ENCODE measurements around the gene PTCD3.

DNA sequence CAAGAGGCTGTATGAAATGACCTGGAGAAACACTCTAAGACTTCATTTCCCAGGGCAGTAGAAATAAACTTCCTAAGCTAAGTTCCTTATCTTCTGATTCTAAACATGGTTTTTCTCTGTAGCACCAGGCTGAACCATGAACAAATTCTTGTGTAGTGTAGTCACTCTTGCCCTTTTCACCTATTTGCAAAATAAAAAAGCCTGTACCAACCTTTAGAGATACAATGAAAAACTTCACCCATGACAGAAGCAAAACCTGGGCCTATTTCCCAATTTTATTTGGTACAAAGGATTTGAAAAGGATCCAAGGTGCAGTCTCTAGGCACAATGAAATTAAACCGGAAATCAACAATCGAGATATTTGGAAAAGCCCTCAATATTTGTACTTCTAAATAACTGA is 44.0 kb upstream of the PTCD3 start:
- TF ChIP-seq, protein P1, sequence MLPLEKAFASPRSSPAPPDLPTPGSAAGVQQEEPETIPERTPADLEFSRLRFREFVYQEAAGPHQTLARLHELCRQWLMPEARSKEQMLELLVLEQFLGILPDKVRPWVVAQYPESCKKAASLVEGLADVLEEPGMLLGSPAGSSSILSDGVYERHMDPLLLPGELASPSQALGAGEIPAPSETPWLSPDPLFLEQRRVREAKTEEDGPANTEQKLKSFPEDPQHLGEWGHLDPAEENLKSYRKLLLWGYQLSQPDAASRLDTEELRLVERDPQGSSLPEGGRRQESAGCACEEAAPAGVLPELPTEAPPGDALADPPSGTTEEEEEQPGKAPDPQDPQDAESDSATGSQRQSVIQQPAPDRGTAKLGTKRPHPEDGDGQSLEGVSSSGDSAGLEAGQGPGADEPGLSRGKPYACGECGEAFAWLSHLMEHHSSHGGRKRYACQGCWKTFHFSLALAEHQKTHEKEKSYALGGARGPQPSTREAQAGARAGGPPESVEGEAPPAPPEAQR (tag by site-specific recombination; IDR thresholded peaks at IDR 0.05) = no peak
- TF ChIP-seq ZNF394 (tag by site-specific recombination; IDR thresholded peaks at IDR 0.05; ENCODE audit: borderline replicate concordance) = no peak
- TF ChIP-seq, protein P2, sequence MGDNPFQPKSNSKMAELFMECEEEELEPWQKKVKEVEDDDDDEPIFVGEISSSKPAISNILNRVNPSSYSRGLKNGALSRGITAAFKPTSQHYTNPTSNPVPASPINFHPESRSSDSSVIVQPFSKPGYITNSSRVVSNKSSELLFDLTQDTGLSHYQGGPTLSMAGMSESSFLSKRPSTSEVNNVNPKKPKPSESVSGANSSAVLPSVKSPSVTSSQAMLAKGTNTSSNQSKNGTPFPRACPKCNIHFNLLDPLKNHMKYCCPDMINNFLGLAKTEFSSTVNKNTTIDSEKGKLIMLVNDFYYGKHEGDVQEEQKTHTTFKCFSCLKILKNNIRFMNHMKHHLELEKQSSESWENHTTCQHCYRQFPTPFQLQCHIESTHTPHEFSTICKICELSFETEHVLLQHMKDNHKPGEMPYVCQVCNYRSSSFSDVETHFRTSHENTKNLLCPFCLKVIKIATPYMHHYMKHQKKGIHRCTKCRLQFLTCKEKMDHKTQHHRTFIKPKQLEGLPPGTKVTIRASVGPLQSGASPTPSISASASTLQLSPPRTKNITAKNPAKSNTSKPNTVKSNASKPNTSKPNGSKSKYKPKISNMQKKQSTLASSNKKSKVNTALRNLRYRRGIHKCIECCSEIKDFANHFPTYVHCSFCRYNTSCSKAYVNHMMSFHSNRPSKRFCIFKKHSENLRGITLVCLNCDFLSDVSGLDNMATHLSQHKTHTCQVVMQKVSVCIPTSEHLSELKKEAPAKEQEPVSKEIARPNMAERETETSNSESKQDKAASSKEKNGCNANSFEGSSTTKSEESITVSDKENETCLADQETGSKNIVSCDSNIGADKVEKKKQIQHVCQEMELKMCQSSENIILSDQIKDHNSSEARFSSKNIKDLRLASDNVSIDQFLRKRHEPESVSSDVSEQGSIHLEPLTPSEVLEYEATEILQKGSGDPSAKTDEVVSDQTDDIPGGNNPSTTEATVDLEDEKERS (tag by site-specific recombination; IDR thresholded peaks at IDR 0.05) = no peak
- TF ChIP-seq, protein P3, sequence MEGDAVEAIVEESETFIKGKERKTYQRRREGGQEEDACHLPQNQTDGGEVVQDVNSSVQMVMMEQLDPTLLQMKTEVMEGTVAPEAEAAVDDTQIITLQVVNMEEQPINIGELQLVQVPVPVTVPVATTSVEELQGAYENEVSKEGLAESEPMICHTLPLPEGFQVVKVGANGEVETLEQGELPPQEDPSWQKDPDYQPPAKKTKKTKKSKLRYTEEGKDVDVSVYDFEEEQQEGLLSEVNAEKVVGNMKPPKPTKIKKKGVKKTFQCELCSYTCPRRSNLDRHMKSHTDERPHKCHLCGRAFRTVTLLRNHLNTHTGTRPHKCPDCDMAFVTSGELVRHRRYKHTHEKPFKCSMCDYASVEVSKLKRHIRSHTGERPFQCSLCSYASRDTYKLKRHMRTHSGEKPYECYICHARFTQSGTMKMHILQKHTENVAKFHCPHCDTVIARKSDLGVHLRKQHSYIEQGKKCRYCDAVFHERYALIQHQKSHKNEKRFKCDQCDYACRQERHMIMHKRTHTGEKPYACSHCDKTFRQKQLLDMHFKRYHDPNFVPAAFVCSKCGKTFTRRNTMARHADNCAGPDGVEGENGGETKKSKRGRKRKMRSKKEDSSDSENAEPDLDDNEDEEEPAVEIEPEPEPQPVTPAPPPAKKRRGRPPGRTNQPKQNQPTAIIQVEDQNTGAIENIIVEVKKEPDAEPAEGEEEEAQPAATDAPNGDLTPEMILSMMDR (tag by site-specific recombination; IDR thresholded peaks at IDR 0.05) = no peak
- TF ChIP-seq KLF7 (tag by site-specific recombination; IDR thresholded peaks at IDR 0.05; ENCODE audit: borderline replicate concordance) = no peak
- TF ChIP-seq YY2 (tag by site-specific recombination; IDR thresholded peaks at IDR 0.05) = no peak
- TF ChIP-seq ZNF510 (tag by site-specific recombination; IDR thresholded peaks at IDR 0.05; ENCODE audit: insufficient replicate concordance) = no peak
- no peak for TF ChIP-seq SETDB1 (IDR thresholded peaks at IDR 0.05; ENCODE audit: insufficient read length, low read length)
- TF ChIP-seq ZNF549 (tag by site-specific recombination; IDR thresholded peaks at IDR 0.05) = no peak
- no peak for TF ChIP-seq ZSCAN30 (tag by site-specific recombination; IDR thresholded peaks at IDR 0.05)
- TF ChIP-seq ZNF423 (tag by site-specific recombination; IDR thresholded peaks at IDR 0.05) = no peak
- no peak for TF ChIP-seq AEBP2 (tag by site-specific recombination; IDR thresholded peaks at IDR 0.05; ENCODE audit: borderline replicate concordance)
- TF ChIP-seq MZF1 (tag by site-specific recombination; IDR thresholded peaks at IDR 0.05; ENCODE audit: borderline replicate concordance) = no peak
- TF ChIP-seq ZNF530 (tag by site-specific recombination; IDR thresholded peaks at IDR 0.05; ENCODE audit: low read depth) = no peak

Data from HEK293 (cell line).